NCI-H748 treated with DMSO at 0.1 percent for 48 hours (cell line): ENCODE data around the gene CORO7.

ENCODE experiments used
- DNase-seq: peaks from one replicate; lab custom pipeline; 2025; lab: John Stamatoyannopoulos, UW

The CORO7 gene

GRCh38 chr16:4383591-4384444 is 32.6 kb downstream of the CORO7 start:
- no peak for DNase-seq

- no peak for DNase-seq
These were observed 33.5 kb downstream of the CORO7 start for GRCh38 chr16:4382795-4383357.

GRCh38 chr16:4381935-4382794 is 34.2 kb downstream of the CORO7 start:
- no peak for DNase-seq

GRCh38 chr16:4381072-4381934 is 35.1 kb downstream of the CORO7 start:
- no peak for DNase-seq

- DNase-seq, result no peak
These were observed 36.0 kb downstream of the CORO7 start for GRCh38 chr16:4380119-4381063.

- DNase-seq, result no peak
These were observed 37.3 kb downstream of the CORO7 start for GRCh38 chr16:4378999-4379690.

GRCh38 chr16:4378161-4378666 is 38.2 kb downstream of the CORO7 start:
- no peak for DNase-seq

- no peak for DNase-seq
These were observed 38.7 kb downstream of the CORO7 start for GRCh38 chr16:4377573-4378154.

GRCh38 chr16:4376893-4377572 is 39.4 kb downstream of the CORO7 start:
- no peak for DNase-seq

- DNase-seq, result no peak
These were observed 40.1 kb downstream of the CORO7 start for GRCh38 chr16:4376126-4376892.

- no peak for DNase-seq
These were observed 40.7 kb downstream of the CORO7 start for GRCh38 chr16:4375717-4376116.

GRCh38 chr16:4373909-4374742 is 42.3 kb downstream of the CORO7 start:
- no peak for DNase-seq

- DNase-seq, result no peak
These were observed 43.0 kb downstream of the CORO7 start for GRCh38 chr16:4373356-4373908.

GRCh38 chr16:4372578-4373355 is 43.6 kb downstream of the CORO7 start:
- no peak for DNase-seq

GRCh38 chr16:4372001-4372577 is 44.3 kb downstream of the CORO7 start:
- DNase-seq, result no peak
